HG03575 (cell line): ENCODE results near the gene WDR72.
"Not testable (repeated sequence)": the region's sequence is repeated elsewhere in the genome, so short reads cannot be mapped to it uniquely, and the experiment has no call there.

Experiments used
- ATAC-seq: cut with Tn5 transposase; IDR thresholded peaks from one replicate; pipeline ENCODE4 v1.9.1; 2021; ENCODE audit not compliant: unreplicated experiment, insufficient number of reproducible peaks, low FRiP score; ENCODE audit errors: extremely low read depth

Gene WDR72

GRCh38 chr15:53559364-53560277 is 199.8 kb downstream of the WDR72 start:
- no peak for ATAC-seq

- no peak for ATAC-seq
Observed at GRCh38 chr15:53558384-53558783, 201.1 kb downstream of the WDR72 start.

DNA sequence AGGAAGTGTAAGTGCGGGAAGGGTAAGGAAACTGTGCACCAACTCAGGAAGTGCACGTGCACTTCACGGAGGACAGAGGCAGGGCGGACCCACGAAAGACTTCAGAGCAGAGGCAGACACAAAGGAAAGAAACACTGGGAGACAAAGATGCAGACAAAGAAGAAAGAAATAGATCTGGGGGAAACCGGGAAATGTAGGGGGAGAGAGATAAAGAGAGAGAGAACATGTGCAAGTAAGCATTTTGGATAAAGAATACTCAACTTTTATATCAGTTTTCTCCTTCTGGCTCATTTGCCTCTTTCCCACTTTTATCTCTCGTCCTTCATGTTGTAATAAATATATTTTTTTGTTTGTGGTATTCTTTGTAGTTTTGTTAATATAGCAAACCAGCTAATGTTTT is 204.2 kb downstream of the WDR72 start:
- ATAC-seq, result no peak

GRCh38 chr15:53549697-53550305 is 209.7 kb downstream of the WDR72 start:
- ATAC-seq, result no peak

DNA sequence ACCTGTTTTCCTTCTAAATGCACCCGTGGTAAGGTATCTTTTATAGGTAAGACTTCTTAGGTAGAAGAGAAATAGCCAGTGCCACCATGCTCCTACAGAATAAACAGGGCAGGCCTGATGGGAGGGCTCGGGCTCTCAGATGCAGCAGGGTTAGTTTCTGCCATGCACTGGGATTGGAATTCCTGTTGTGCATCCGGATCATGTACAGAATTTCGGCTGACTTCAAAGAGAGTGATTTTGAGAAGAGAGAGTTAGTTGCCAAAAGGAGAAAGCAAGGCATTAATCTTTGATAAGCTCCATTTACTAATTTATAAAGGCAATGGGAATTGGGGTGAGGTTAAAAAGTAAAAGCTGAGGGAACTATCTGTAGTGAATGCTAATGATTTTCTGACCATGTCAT is 211.2 kb downstream of the WDR72 start:
- no peak for ATAC-seq

DNA sequence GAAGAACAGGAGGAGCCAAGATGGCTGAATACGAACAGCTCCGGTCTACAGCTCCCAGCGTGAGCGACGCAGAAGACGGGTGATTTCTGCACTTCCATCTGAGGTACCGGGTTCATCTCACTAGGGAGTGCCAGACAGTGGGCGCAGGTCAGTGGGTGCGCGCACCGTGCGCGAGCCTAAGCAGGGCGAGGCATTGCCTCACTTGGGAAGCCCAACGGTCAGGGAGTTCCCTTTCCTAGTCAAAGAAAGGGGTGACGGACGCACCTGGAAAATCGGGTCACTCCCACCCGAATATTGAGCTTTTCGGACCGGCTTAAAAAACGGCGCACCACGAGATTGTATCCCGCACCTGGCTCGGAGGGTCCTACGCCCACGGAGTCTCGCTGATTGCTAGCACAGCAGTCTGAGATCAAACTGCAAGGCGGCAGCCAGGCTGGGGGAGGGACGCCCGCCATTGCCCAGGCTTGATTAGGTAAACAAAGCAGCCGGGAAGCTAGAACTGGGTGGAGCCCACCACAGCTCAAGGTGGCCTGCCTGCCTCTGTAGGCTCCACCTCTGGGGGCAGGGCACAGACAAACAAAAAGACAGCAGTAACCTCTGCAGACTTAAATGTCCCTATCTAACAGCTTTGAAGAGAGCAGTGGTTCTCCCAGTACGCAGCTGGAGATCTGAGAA is 218.7 kb downstream of the WDR72 start:
- not testable (repeated sequence) for ATAC-seq

DNA sequence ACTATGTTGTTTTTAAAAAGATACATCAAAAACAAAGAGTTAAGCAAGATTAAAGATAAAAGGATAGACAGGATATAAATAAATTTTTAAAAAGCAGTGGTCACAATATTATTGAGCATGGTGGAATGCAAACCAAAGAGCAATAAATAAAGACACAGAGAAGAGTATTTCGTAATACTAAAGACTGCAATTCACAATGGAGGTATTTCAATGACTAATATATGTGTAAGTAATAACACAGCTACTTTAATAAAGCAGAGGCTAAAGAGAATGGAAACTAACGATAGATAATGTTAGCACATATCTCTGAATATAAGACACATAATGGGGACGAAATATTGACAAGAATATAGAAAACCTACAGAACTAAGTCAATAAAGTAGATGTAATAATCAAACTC is 219.6 kb downstream of the WDR72 start:
- ATAC-seq, result no peak

DNA sequence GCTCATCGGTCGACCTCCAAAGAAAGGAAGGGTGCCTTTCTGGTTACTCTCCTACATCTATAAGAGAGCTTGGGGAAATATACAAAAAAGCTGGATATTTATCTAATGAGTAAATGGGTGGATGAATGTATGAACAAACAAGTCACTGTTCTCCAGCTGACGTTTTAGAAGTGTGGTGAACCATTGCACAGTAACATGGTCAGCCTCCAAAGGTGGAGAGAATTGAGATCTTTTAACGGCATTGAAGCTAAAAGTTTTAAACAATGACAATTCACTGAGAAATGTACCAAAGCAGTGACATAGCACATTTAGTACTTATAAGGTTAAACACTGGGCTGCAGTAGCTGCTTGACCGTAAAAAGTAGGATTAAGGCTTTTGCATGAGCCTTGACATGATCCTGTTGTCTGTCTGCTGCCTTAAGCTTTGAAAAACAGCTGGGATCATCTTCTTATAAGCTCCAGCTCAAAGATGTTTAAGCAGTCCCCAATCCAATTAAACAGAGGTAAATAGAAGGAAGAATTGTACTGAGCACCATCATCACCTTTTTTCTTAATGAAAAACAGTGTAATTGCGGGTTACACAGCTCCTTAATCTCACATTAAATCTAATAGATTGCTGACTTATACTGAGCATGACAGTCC is 222.9 kb downstream of the WDR72 start:
- no peak for ATAC-seq

DNA sequence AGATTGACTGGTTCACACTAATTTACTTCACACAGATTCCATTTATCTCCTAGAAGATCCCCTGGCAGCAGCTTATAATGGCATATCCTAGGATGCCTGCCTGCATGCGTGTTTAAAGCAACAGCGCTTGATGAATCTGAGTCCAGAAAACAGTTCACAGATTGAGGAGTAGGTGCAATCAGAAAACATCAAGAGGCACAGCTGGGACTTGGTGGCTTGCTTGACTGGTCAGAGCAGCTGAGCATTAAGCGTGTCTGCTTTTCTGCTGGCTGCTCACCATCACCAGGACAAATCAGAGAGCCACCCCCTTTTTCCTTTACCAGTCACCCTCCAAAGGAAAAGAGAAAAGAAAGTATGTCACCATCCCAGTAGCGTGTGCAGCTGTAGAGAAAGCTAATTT is 223.6 kb downstream of the WDR72 start:
- no peak for ATAC-seq

DNA sequence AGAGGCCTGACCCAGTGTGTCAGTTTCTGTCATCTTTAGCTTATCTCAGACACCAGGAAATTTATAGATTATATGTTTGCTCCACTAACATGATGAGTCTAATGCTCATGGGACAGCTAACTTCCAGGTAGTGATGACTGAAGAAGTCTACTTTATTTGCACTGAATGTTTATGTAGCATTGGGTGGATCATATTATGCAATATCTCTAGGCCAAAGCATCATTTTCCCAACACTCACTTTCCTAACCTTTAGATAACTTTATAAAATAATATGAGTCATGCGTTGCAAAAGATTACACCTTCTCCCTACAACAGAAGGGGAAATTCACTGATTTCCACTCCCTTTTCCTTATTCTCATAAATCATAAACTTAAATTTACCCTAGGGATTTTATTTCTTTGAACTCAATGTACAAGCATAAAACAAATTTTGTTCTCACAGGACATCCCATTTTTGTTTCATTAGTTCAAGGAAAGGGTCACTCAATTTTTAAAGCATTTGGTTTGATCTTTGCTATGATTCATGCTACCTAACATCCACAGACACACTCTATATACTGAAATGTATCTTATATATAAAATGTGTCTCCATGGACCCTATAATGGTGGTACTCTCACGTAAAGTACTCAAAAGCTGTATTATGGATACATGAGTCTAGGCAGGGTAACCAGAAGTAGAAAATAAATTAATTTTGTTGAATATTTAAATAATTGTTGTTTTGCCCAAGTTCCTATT is 225.2 kb downstream of the WDR72 start:
- no peak for ATAC-seq

DNA sequence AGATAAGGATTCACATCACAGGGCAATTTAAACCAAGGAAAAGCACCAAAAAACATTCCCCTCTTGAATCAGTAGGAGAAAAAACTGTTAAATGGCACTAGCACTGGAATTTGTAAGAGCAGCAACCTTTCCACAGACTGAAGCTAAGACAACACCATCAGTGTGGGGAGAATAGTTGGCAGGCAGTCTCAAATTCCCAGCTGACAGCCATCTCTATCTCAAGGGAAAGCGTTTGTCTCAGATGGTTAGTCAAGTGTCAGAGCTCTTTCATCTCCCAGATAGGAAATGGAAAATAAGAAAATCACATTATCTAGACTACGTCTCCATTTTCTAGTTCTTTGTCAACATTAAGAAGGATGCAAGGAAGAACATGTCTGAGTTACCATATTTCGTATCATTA is 228.7 kb downstream of the WDR72 start:
- no peak for ATAC-seq

GRCh38 chr15:53527996-53528395 is 231.5 kb downstream of the WDR72 start:
- ATAC-seq, result no peak

- no peak for ATAC-seq
Observed at GRCh38 chr15:53525894-53526293, 233.6 kb downstream of the WDR72 start.

GRCh38 chr15:53522991-53523390 is 236.5 kb downstream of the WDR72 start:
- no peak for ATAC-seq

- ATAC-seq, result no peak
Observed at GRCh38 chr15:53520996-53521395, 238.5 kb downstream of the WDR72 start.

DNA sequence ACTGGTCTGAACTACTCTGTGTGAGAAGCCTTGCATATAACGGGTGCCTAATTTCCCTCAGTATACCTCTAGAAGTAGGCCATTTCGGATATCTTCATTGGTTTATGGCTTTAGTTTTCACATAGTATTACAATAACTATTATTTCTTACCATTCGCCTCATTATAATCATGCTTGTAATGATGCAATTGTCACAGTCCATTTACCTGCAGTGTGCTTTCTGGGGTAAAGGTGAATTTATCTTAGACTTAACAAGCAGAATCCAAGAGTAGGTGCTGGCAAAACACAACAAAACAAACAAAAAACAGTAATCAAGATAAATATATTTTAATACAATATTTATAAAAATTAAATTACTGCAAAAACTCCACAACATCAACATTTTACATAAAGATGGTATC is 246.0 kb downstream of the WDR72 start:
- ATAC-seq, result no peak

GRCh38 chr15:53512029-53512428 is 247.4 kb downstream of the WDR72 start:
- ATAC-seq, result no peak

DNA sequence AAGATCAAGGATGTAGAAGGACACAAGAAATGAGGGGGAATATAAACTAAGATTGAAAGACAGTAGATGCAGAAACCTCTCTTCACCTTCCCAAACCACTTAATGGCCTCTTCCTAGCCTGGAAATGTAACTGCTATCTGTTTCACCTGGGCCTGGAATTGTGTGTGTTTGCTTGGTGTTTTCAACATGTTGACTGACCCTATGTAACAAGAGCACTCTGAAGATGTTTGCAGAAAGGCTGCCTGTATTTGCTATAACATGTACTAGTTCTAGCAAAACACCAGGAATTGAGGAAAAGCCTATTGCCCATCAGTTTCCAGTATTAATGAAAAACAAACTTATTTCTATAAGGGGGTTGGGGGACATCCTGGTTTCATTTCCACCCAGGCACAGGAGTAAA is 248.3 kb downstream of the WDR72 start:
- no peak for ATAC-seq

GRCh38 chr15:53506370-53506769 is 253.1 kb downstream of the WDR72 start:
- no peak for ATAC-seq
